Limb (tissue), 2 donors: ENCODE data around the gene SPTBN2.

Experiments used
- DNase-seq, 2 donors: peaks; one replicate each; pipeline ENCODE4 v3.0.0-alpha.2; 2016; ENCODE audit errors: extremely low spot score in 2 of 2

The SPTBN2 gene

GRCh38 chr11:66728693-66729385 lies at the start of gene SPTBN2:
Gene SPTBN2 (minus strand): TSS chr11:66729216. CDS start chr11:66721240, 7,976 bp downstream.
- no peak for DNase-seq

- no peak for DNase-seq
Observed at GRCh38 chr11:66768818-66769217, 39.8 kb upstream of the SPTBN2 start.

GRCh38 chr11:66768088-66768521 lies 39.1 kb upstream of the SPTBN2 start:
- no peak for DNase-seq

GRCh38 chr11:66767666-66768065 lies 38.6 kb upstream of the SPTBN2 start:
- no peak for DNase-seq

- DNase-seq: no peak
Observed at GRCh38 chr11:66766681-66767080, 37.7 kb upstream of the SPTBN2 start.

GRCh38 chr11:66762088-66762487 lies 33.1 kb upstream of the SPTBN2 start:
- no peak for DNase-seq

- DNase-seq: no peak
Observed at GRCh38 chr11:66752148-66752547, 23.1 kb upstream of the SPTBN2 start.

GRCh38 chr11:66749091-66749490 lies 20.1 kb upstream of the SPTBN2 start:
- no peak for DNase-seq

GRCh38 chr11:66747480-66747879 lies 18.5 kb upstream of the SPTBN2 start:
- no peak for DNase-seq

GRCh38 chr11:66745356-66746235 lies 16.6 kb upstream of the SPTBN2 start:
- peak in 1 of 2 donors; percentile 43 for DNase-seq

- peak; percentile 63 to 95 for DNase-seq
Observed at GRCh38 chr11:66744485-66745355, 15.7 kb upstream of the SPTBN2 start.

GRCh38 chr11:66743271-66743968 lies 14.4 kb upstream of the SPTBN2 start:
- no peak for DNase-seq

- no peak for DNase-seq
Observed at GRCh38 chr11:66741153-66741552, 12.1 kb upstream of the SPTBN2 start.

GRCh38 chr11:66739983-66740382 lies 11.0 kb upstream of the SPTBN2 start:
- no peak for DNase-seq

GRCh38 chr11:66734215-66734614 lies 5.2 kb upstream of the SPTBN2 start:
- DNase-seq: no peak

- DNase-seq: no peak
Observed at GRCh38 chr11:66729447-66729846, 431 bp upstream of the SPTBN2 start.

GRCh38 chr11:66728038-66728692 lies 851 bp downstream of the SPTBN2 start:
- DNase-seq: peak in 1 of 2 donors; percentile 66

- DNase-seq: peak in 1 of 2 donors; percentile 64
Observed at GRCh38 chr11:66727282-66728037, 1.6 kb downstream of the SPTBN2 start.

GRCh38 chr11:66725647-66726046 lies 3.4 kb downstream of the SPTBN2 start:
- no peak for DNase-seq

GRCh38 chr11:66725114-66725513 lies 3.9 kb downstream of the SPTBN2 start:
- DNase-seq: no peak
